ENCODE data around the gene CCDC107. TPM values are rescaled to one million over a fixed set of nuclear protein-coding genes. Genes with fewer than 3 reads are reported as not detected.

The CCDC107 gene
- total and polyA plus RNA-seq, 2 of the 13 experiments (the other 11 are each of a cell fraction or from before 2014, with no cell fraction given): 7.1 to 15.2 TPM

GRCh38 chr9:35657546-35658136 lies 451 bp upstream of the CCDC107 start, which contains the start of gene RMRP (continued):
- TF ChIP-seq PRDM15 (CRISPR knock-in tag; IDR thresholded peaks at IDR 0.05) (0 out of 2 replicates have a peak, but pooled peaks have one; percentile 72), DZIP1 (CRISPR knock-in tag; IDR thresholded peaks at IDR 0.05) (peak; percentile 94; the same call in 1 of the 2 replicates), KDM3A (CRISPR knock-in tag; IDR thresholded peaks at IDR 0.05; ENCODE audit: low read depth) (peak; percentile 97; the same call in 1 of the 2 replicates), ZHX1 (CRISPR knock-in tag; IDR thresholded peaks at IDR 0.05; ENCODE audit: low read depth) (peak; percentile 97), ZNF639 (CRISPR knock-in tag; conservative IDR thresholded peaks at IDR 0.05) (peak; percentile 78; the same call in 1 of the 2 replicates), ZNF543 (CRISPR knock-in tag; IDR thresholded peaks at IDR 0.05) (peak; percentile 80), REL (CRISPR knock-in tag; conservative IDR thresholded peaks at IDR 0.05) (peak; percentile 88; the same call in 1 of the 2 replicates), CREB1 (IDR thresholded peaks at IDR 0.05) (peak; percentile 90), CREB1 (CRISPR knock-in tag; IDR thresholded peaks at IDR 0.05) (peak; percentile 88), CBX5 (CRISPR knock-in tag; IDR thresholded peaks at IDR 0.05; ENCODE audit: borderline replicate concordance) (peak; percentile 91; the same call in 1 of the 2 replicates), ZBTB34 (CRISPR knock-in tag; IDR thresholded peaks at IDR 0.05) (peak; percentile 63), ZSCAN29 (CRISPR knock-in tag; conservative IDR thresholded peaks at IDR 0.05) (peak; percentile 85; the same call in 1 of the 2 replicates), ZBTB3 (CRISPR knock-in tag; IDR thresholded peaks at IDR 0.05; ENCODE audit: borderline replicate concordance, low read depth) (peak; percentile 82)
